CD14-positive monocyte (primary cell): Measurements from ENCODE around the gene DPY19L3. TPM values are rescaled to one million over a fixed set of nuclear protein-coding genes. Genes with fewer than 3 reads are reported as not detected.

Experiments used
- DNase-seq, 3 donors: peaks; one replicate each; pipeline ENCODE4 v3.0.0-alpha.2; 2011 to 2022
- H2AFZ ChIP-seq: 2 replicates; pipeline ENCODE4 v1.6.0; 2012; ENCODE audit warnings: mild to moderate bottlenecking, low read depth, low read length, inconsistent platforms; ENCODE audit not compliant: insufficient read depth, poor library complexity, severe bottlenecking
- H3K27ac ChIP-seq, 2 donors: 1 replicate in 1 of 2; 2 replicates in 1 of 2; pipeline ENCODE4 v1.5.1; 2012 to 2013; ENCODE audit warnings: low read length in 2 of 2, control low read depth in 1 of 2, inconsistent platforms in 1 of 2, low read depth in 1 of 2, mild to moderate bottlenecking in 1 of 2
- H3K27me3 ChIP-seq, 2 donors: one replicate each; pipeline versions ENCODE4 v1.6.0 to v1.6.1; 2011 to 2013; ENCODE audit warnings: low read length in 2 of 2; ENCODE audit not compliant: control insufficient read depth in 2 of 2, insufficient read depth in 2 of 2
- H3K36me3 ChIP-seq, 2 donors: replicated peaks in 1 of 2; 1 replicate in 1 of 2; 2 replicates in 1 of 2; pipeline versions ENCODE4 v1.5.1 to v1.6.1; 2012 to 2013; ENCODE audit warnings: low read length in 2 of 2, control low read depth in 1 of 2, inconsistent platforms in 1 of 2, mild to moderate bottlenecking in 1 of 2; ENCODE audit not compliant: insufficient read depth in 2 of 2, control insufficient read depth in 1 of 2
- H3K4me1 ChIP-seq, 2 donors: 1 replicate in 1 of 2; 2 replicates in 1 of 2; pipeline versions ENCODE4 v1.5.1 to v1.6.1; 2012 to 2013; ENCODE audit warnings: low read length in 2 of 2, control low read depth in 1 of 2, inconsistent platforms in 1 of 2, mild to moderate bottlenecking in 1 of 2, moderate library complexity in 1 of 2; ENCODE audit not compliant: insufficient read depth in 2 of 2, control insufficient read depth in 1 of 2
- H3K4me2 ChIP-seq: replicated peaks from 2 replicates; pipeline ENCODE3; 2012; ENCODE audit warnings: low read length, moderate library complexity, mild to moderate bottlenecking; ENCODE audit not compliant: poor library complexity, severe bottlenecking; ENCODE audit errors: extremely low read depth
- H3K4me3 ChIP-seq, 3 experiments: fragments of 200-600 bp in 1 of 3; sonication (generic) in 1 of 3; replicated peaks in 1 of 3; 1 replicate in 2 of 3; 2 replicates in 1 of 3; pipeline ENCODE4 v1.5.1; 2011 to 2013; ENCODE audit warnings: low read length in 3 of 3, mild to moderate bottlenecking in 3 of 3, control low read depth in 2 of 3, low read depth in 2 of 3, inconsistent platforms in 1 of 3, moderate library complexity in 1 of 3
- H3K79me2 ChIP-seq: 2 replicates; pipeline ENCODE4 v1.6.0; 2012; ENCODE audit warnings: mild to moderate bottlenecking, control low read depth, inconsistent platforms, low read length, moderate library complexity; ENCODE audit not compliant: insufficient read depth
- H3K9ac ChIP-seq: 2 replicates; pipeline ENCODE4 v1.6.0; 2017; ENCODE audit warnings: low read length, mild to moderate bottlenecking; ENCODE audit not compliant: insufficient read depth, poor library complexity, severe bottlenecking
- H3K9me3 ChIP-seq, 2 donors: replicated peaks in 1 of 2; 1 replicate in 1 of 2; 2 replicates in 1 of 2; pipeline versions ENCODE4 v1.5.1 to v1.6.1; 2012 to 2013; ENCODE audit warnings: low read length in 2 of 2, control low read depth in 1 of 2; ENCODE audit not compliant: control insufficient read depth in 1 of 2, insufficient read depth in 1 of 2
- H4K20me1 ChIP-seq: 2 replicates; pipeline ENCODE4 v1.6.0; 2012; ENCODE audit warnings: mild to moderate bottlenecking, low read length, control low read depth, moderate library complexity; ENCODE audit not compliant: insufficient read depth
- H3K27ac Mint-ChIP-seq, 7 donors: one replicate each; pipeline ENCODE4 v1.8.0; 2020; ENCODE audit warnings: mild to moderate bottlenecking in 7 of 7, mixed read lengths in 7 of 7, moderate library complexity in 6 of 7, inconsistent platforms in 2 of 7
- H3K27me3 Mint-ChIP-seq, 3 donors: one replicate each; pipeline ENCODE4 v1.8.0; 2021 to 2022; ENCODE audit warnings: low read depth in 3 of 3, mild to moderate bottlenecking in 3 of 3, mixed read lengths in 3 of 3, moderate library complexity in 3 of 3, inconsistent platforms in 1 of 3
- H3K36me3 Mint-ChIP-seq, 2 donors: one replicate each; pipeline ENCODE4 v1.8.0; 2020; ENCODE audit warnings: mixed read lengths in 2 of 2, inconsistent platforms in 1 of 2, mild to moderate bottlenecking in 1 of 2
- H3K4me1 Mint-ChIP-seq: one replicate; pipeline ENCODE4 v1.8.0; 2020; ENCODE audit warnings: mild to moderate bottlenecking, mixed read lengths
- H3K4me3 Mint-ChIP-seq, 2 donors: one replicate each; pipeline ENCODE4 v1.8.0; 2020; ENCODE audit warnings: mild to moderate bottlenecking in 2 of 2, mixed read lengths in 2 of 2, moderate library complexity in 1 of 2
- H3K9me3 Mint-ChIP-seq, 7 donors: one replicate each; pipeline ENCODE4 v1.8.0; 2020 to 2022; ENCODE audit warnings: mixed read lengths in 7 of 7, mild to moderate bottlenecking in 6 of 7, moderate library complexity in 6 of 7, inconsistent platforms in 2 of 7
- WGBS: methylation state at CpG from one replicate; pipeline ENCODE4 v1.1.5; 2013; ENCODE audit warnings: missing lambda C conversion rate; ENCODE audit not compliant: insufficient coverage; 5-methylcytosine and 5-hydroxymethylcytosine counted together
- intact Hi-C, 2 donors: fragments of 100-400 bp; cut with micrococcal nuclease; formaldehyde crosslinking; loops; one replicate each; pipeline versions ENCODE4 v1.15.0 to v1.15.1; 2023
- polyA plus RNA-seq, 3 donors: library from polyadenylated mRNA; depleted of rRNA in 1 of 3; unstranded in 2 of 3; stranded (reverse) in 1 of 3; fragments of 300-500 nt in 2 of 3; fragments of >200 nt in 1 of 3; fragmentation: Illumina TruSeq in 2 of 3; gene quantifications; 1 replicate in 2 of 3; 2 replicates in 1 of 3; pipeline ENCODE4 v1.2.3, GENCODE V29; 2012 to 2021
- TF ChIP-seq, protein P1 (sequence below): fragments of 200-600 bp; IDR thresholded peaks from one replicate; pipeline ENCODE4 v1.8.0; 2022; ENCODE audit warnings: antibody characterized with exemption, mild to moderate bottlenecking

DPY19L3 gene
- polyA plus RNA-seq, 3 donors, result 6.5 to 13.8 (median 7.7) TPM

DNA sequence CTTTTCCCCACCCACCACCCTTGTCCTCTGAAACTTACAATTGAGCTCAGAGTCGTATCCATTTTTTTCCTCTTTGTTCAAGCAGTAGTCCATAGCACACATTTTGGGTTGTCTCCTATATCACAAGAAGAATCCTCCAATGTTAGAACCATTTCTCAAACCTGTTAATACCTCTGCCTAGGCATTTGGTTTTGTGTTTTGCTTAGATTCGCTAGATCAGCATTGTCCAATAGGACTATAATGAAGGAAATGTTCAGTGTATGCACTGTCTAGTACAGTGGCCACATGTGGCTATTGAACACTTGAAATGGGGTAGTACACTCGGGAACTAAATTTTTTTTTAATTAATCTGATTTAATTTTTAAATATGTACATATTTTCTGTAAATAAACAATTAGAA, 12.6 kb downstream of the DPY19L3 start:
- H3K9me3 Mint-ChIP-seq, result peaks cover 0 to 9% (median 0%) of the 10 kb centered on the region in 7 donors
- peaks cover 22 to 25% of the 10 kb centered on the region in 2 donors for H3K4me1 ChIP-seq
- no peaks in the 10 kb centered on the region for H3K79me2 ChIP-seq
- no peak overlapping the region for H3K27ac Mint-ChIP-seq
- DNase-seq, result no peak
- peaks cover 39 to 45% of the 10 kb centered on the region in 2 donors for H3K36me3 Mint-ChIP-seq
- H3K27me3 Mint-ChIP-seq, result peaks cover 3 to 9% (median 5%) of the 10 kb centered on the region in 3 donors
- peaks cover 26% of the 10 kb centered on the region for H3K4me1 Mint-ChIP-seq
- H3K4me2 ChIP-seq, result no peak overlapping the region
- H4K20me1 ChIP-seq, result no peaks in the 10 kb centered on the region
- intact Hi-C loops, result no loop called here
- no peak overlapping the region for H2AFZ ChIP-seq
- no peaks in the 10 kb centered on the region for H3K9me3 ChIP-seq
- TF ChIP-seq, protein P1, sequence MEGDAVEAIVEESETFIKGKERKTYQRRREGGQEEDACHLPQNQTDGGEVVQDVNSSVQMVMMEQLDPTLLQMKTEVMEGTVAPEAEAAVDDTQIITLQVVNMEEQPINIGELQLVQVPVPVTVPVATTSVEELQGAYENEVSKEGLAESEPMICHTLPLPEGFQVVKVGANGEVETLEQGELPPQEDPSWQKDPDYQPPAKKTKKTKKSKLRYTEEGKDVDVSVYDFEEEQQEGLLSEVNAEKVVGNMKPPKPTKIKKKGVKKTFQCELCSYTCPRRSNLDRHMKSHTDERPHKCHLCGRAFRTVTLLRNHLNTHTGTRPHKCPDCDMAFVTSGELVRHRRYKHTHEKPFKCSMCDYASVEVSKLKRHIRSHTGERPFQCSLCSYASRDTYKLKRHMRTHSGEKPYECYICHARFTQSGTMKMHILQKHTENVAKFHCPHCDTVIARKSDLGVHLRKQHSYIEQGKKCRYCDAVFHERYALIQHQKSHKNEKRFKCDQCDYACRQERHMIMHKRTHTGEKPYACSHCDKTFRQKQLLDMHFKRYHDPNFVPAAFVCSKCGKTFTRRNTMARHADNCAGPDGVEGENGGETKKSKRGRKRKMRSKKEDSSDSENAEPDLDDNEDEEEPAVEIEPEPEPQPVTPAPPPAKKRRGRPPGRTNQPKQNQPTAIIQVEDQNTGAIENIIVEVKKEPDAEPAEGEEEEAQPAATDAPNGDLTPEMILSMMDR, result no peak
- H3K36me3 ChIP-seq, result peaks cover 11 to 26% of the 10 kb centered on the region in 2 donors
- no peak overlapping the region for H3K27ac ChIP-seq
- H3K4me3 Mint-ChIP-seq, result no peak overlapping the region
- H3K9ac ChIP-seq, result no peak overlapping the region
- 83% methylated on average over 1 of the region's 3 CpGs for WGBS
- H3K27me3 ChIP-seq, result peaks cover 0 to 2% of the 10 kb centered on the region in 2 donors
- H3K4me3 ChIP-seq, result no peak overlapping the region

DNA sequence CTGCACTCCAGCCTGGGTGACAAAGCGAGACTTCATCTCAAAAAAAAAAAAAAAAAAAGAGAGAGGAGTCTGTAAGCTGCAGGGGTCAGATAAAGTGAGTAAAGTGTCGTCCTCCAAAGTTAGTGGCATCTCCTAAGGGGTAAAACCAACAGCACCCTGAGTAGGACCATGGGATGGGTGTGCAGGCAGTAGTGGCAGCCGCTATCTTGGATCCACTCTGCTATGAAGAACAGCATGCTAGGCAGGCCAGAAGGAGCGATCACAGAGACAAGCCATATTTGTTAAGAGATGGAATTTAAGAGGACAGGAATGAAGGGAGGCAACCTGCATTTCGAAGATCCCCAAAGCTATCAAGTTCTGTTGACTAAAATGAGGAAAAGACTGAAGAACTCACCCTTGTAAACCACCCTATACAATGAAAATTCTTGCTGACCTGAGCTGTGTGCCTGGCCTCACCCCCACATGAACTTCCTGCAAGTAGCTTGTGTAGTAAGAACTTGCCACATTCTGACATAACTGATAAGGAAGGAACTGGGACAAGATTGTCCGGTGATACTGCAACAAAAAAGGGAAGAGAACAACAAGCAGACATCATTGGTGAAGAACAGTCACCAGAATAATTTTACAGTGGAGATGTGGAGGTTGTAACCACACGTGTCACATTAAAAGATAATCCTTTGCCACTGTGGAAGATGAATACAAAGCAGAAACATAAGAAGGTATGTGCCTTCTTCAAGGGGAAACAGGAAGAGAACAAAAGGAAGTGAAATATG, 16.2 kb downstream of the DPY19L3 start:
- H3K4me2 ChIP-seq, result peak overlapping the region; percentile 58
- no peaks in the 10 kb centered on the region for H3K9me3 ChIP-seq
- H2AFZ ChIP-seq, result peak overlapping the region; percentile 29
- Mint-ChIP-seq H3K27ac (peak overlapping the region; percentile 65 to 90 (median 79)), H3K9me3 (peaks cover 0 to 5% (median 0%) of the 10 kb centered on the region in 7 donors), H3K4me1 (peaks cover 26% of the 10 kb centered on the region), H3K36me3 (peaks cover 22 to 29% of the 10 kb centered on the region in 2 donors), H3K4me3 (peak overlapping the region; percentile 27 to 84), H3K27me3 (peaks cover 3 to 5% (median 5%) of the 10 kb centered on the region in 3 donors)
- H3K4me3 ChIP-seq, result peak overlapping the region in 1 of 3 experiments; percentile 60
- H3K9ac ChIP-seq, result no peak overlapping the region
- H3K4me1 ChIP-seq, result peaks cover 22 to 27% of the 10 kb centered on the region in 2 donors
- peak; percentile 66 to 74 (median 68) for DNase-seq
- H3K79me2 ChIP-seq, result no peaks in the 10 kb centered on the region
- TF ChIP-seq, protein P1, result no peak
- intact Hi-C loops, result no loop called here
- no peaks in the 10 kb centered on the region for H4K20me1 ChIP-seq
- peaks cover 0 to 2% of the 10 kb centered on the region in 2 donors for H3K36me3 ChIP-seq
- H3K27ac ChIP-seq, result peak overlapping the region; percentile 48 to 49
- WGBS, result 13% methylated on average over 3 of the region's 7 CpGs
- H3K27me3 ChIP-seq, result peaks cover 0 to 2% of the 10 kb centered on the region in 2 donors
